K562 (cell line): ENCODE data around the gene PRKAR2B. TPM values are rescaled to one million over a fixed set of nuclear protein-coding genes. Genes with fewer than 3 reads are reported as not detected.
A peak's percentile ranks its signal among the peaks of the same experiment; 100 is the strongest.

Experiments used
- CBFA2T2 ChIP-seq: fragments of 450-650 bp; conservative IDR thresholded peaks from 2 replicates; pipeline ENCODE4 v1.6.1; 2017; ENCODE audit warnings: mild to moderate bottlenecking
- CBFB ChIP-seq: sonication (generic); formaldehyde crosslinking; IDR thresholded peaks from 2 replicates; pipeline ENCODE4 v1.4.0; 2020; ENCODE audit warnings: mild to moderate bottlenecking, missing genetic modification reagents
- CHCHD3 ChIP-seq: fragments of 250-450 bp; sonication (Bioruptor Pico); IDR thresholded peaks from 2 replicates; pipeline ENCODE4 v2.1.2; 2022; ENCODE audit warnings: mild to moderate bottlenecking
- JUNB ChIP-seq: fragments of 450-650 bp; formaldehyde crosslinking; conservative IDR thresholded peaks from 2 replicates; pipeline ENCODE4 v1.4.0; 2020; ENCODE audit warnings: mild to moderate bottlenecking
- MEIS2 ChIP-seq: fragments of 450-650 bp; IDR thresholded peaks from 2 replicates; pipeline ENCODE4 v1.6.1; 2014; ENCODE audit warnings: mild to moderate bottlenecking; ENCODE audit not compliant: partially characterized antibody
- MTA3 ChIP-seq: fragments of 450-650 bp; formaldehyde crosslinking; IDR thresholded peaks from 2 replicates; pipeline ENCODE4 v1.6.1; 2017; ENCODE audit warnings: mild to moderate bottlenecking, borderline replicate concordance
- PATZ1 ChIP-seq: fragments of 250-450 bp; sonication (Bioruptor Pico); IDR thresholded peaks from 2 replicates; pipeline ENCODE4 v1.5.0; 2020; ENCODE audit warnings: mild to moderate bottlenecking, borderline replicate concordance
- PTTG1 ChIP-seq: fragments of 450-650 bp; IDR thresholded peaks from 2 replicates; pipeline ENCODE4 v1.6.1; 2016; ENCODE audit warnings: low read depth, mild to moderate bottlenecking, missing genetic modification characterization, missing compliant biosample characterization
- ZNF77 ChIP-seq: fragments of 250-450 bp; sonication (Bioruptor Pico); IDR thresholded peaks from 2 replicates; pipeline ENCODE4 v1.5.0; 2020
- ZNF780A ChIP-seq: fragments of 250-450 bp; sonication (Bioruptor Pico); IDR thresholded peaks from 2 replicates; pipeline ENCODE4 v1.5.0; 2021; ENCODE audit warnings: mild to moderate bottlenecking
- polyA plus RNA-seq, 8 experiments: library from polyadenylated mRNA; depleted of rRNA in 4 of 8; stranded (reverse) in 5 of 8; unstranded in 3 of 8; fragments of >200 nt; fragmentation: Nextera tagmentation in 2 of 8; fragmentation: Illumina TruSeq in 1 of 8; extraction: Ambion mirVana in 2 of 8; extraction: Trizol in 1 of 8; gene quantifications; 2 replicates each; pipeline versions ENCODE4 v1.2.1 to v1.2.3, GENCODE V29; 2011 to 2014; ENCODE audit warnings: inconsistent platforms in 1 of 8, missing spikeins in 1 of 8
- total RNA-seq, 7 experiments: library from RNA; depleted of rRNA in 6 of 7; stranded (reverse); fragments of >200 nt in 6 of 7; fragmentation: Illumina TruSeq in 2 of 7; extraction: Trizol in 2 of 7; gene quantifications; 2 replicates each; pipeline versions ENCODE4 v1.2.1 to v1.2.3, GENCODE V29; 2011 to 2021; ENCODE audit warnings: low replicate concordance in 1 of 7
- TF ChIP-seq, protein P1 (sequence below): fragments of 450-650 bp; IDR thresholded peaks from 2 replicates; pipeline ENCODE4 v1.6.1; 2018; ENCODE audit warnings: mild to moderate bottlenecking, low read depth; ENCODE audit not compliant: partially characterized antibody
- TF ChIP-seq, protein P2 (sequence below): fragments of 450-650 bp; formaldehyde crosslinking; IDR thresholded peaks from 2 replicates; pipeline ENCODE4 v1.4.0; 2020; ENCODE audit warnings: mild to moderate bottlenecking
- TF ChIP-seq, protein P3 (sequence below): fragments of 450-650 bp; IDR thresholded peaks from 2 replicates; pipeline ENCODE4 v1.6.1; 2016

The PRKAR2B gene
- total and polyA plus RNA-seq, 9 of the 15 experiments (the other 6 are each of a cell fraction or from before 2014, with no cell fraction given) = 59.0 to 173 (median 129) TPM

DNA sequence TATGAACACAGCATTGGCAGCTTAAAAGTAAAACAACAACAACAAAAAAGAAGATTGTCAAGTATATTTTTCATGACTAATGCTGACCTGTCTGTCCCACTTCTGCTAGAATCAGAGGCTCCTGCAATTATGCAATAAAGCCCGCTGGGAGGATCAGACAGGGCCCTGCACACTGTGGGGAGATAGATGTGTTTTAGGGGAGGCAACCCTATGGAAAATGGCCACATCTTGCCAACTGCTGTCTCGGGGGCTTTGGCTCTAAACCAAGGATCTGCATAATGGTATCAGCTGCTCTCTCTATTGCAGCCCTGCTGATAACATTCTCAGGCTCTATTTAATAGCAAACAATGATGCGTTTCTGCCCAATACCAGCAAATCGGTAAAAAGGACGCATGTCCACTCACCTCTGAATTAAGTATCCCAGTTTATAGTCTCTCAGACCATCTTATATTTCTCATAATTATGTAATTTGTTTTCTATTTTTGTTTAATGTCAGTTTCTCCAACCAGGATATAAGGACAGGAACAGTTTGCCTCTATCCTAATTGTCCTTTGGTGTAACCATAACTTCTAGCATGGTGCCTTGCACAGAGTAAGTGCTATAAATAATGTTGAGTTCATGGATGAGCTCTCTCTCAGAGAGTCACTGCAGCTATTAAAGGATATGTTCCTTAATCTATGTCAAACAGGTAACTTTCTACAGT, 15.3 kb upstream of the PRKAR2B start (continued):
- peak; percentile 36 for TF ChIP-seq MEIS2
- TF ChIP-seq JUNB (CRISPR knock-in tag) = no peak
- TF ChIP-seq, protein P1, sequence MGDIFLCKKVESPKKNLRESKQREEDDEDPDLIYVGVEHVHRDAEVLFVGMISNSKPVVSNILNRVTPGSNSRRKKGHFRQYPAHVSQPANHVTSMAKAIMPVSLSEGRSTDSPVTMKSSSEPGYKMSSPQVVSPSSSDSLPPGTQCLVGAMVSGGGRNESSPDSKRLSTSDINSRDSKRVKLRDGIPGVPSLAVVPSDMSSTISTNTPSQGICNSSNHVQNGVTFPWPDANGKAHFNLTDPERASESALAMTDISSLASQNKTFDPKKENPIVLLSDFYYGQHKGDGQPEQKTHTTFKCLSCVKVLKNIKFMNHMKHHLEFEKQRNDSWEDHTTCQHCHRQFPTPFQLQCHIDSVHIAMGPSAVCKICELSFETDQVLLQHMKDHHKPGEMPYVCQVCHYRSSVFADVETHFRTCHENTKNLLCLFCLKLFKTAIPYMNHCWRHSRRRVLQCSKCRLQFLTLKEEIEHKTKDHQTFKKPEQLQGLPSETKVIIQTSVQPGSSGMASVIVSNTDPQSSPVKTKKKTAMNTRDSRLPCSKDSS = no peak
- TF ChIP-seq PTTG1 = no peak
- TF ChIP-seq, protein P2, sequence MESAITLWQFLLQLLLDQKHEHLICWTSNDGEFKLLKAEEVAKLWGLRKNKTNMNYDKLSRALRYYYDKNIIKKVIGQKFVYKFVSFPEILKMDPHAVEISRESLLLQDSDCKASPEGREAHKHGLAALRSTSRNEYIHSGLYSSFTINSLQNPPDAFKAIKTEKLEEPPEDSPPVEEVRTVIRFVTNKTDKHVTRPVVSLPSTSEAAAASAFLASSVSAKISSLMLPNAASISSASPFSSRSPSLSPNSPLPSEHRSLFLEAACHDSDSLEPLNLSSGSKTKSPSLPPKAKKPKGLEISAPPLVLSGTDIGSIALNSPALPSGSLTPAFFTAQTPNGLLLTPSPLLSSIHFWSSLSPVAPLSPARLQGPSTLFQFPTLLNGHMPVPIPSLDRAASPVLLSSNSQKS (CRISPR knock-in tag) = no peak
- no peak for TF ChIP-seq CBFB (CRISPR knock-in tag)
- TF ChIP-seq CHCHD3 (CRISPR knock-in tag) = 0 out of 2 replicates have a peak, but pooled peaks have one; percentile 42
- TF ChIP-seq CBFA2T2 = no peak
- 0 out of 2 replicates have a peak, but pooled peaks have one; percentile 28 for TF ChIP-seq MTA3
- TF ChIP-seq ZNF77 = no peak
- no peak for TF ChIP-seq PATZ1
- no peak for TF ChIP-seq ZNF780A (CRISPR knock-in tag)
- TF ChIP-seq, protein P3, sequence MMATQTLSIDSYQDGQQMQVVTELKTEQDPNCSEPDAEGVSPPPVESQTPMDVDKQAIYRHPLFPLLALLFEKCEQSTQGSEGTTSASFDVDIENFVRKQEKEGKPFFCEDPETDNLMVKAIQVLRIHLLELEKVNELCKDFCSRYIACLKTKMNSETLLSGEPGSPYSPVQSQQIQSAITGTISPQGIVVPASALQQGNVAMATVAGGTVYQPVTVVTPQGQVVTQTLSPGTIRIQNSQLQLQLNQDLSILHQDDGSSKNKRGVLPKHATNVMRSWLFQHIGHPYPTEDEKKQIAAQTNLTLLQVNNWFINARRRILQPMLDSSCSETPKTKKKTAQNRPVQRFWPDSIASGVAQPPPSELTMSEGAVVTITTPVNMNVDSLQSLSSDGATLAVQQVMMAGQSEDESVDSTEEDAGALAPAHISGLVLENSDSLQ = peak; percentile 58; the same call in 1 of the 2 replicates
